PC-3 (cell line): ENCODE data around the gene KDSR.

ENCODE experiments used
- EZH2 ChIP-seq: fragments of 300-600 bp; sonication (generic); IDR thresholded peaks from one replicate; pipeline ENCODE4 v1.6.1; 2017; ENCODE audit warnings: antibody characterized with exemption, mild to moderate bottlenecking, low read length; ENCODE audit not compliant: unreplicated experiment
- TF ChIP-seq, protein P1 (sequence below): fragments of 300-600 bp; sonication (generic); conservative IDR thresholded peaks from 2 replicates; pipeline ENCODE4 v1.5.1; 2017; ENCODE audit warnings: antibody characterized with exemption, low read depth, mild to moderate bottlenecking, low read length

GRCh38 chr18:63405986-63406385 lies 39.0 kb upstream of the KDSR start:
- no peak for TF ChIP-seq EZH2
- TF ChIP-seq, protein P1, sequence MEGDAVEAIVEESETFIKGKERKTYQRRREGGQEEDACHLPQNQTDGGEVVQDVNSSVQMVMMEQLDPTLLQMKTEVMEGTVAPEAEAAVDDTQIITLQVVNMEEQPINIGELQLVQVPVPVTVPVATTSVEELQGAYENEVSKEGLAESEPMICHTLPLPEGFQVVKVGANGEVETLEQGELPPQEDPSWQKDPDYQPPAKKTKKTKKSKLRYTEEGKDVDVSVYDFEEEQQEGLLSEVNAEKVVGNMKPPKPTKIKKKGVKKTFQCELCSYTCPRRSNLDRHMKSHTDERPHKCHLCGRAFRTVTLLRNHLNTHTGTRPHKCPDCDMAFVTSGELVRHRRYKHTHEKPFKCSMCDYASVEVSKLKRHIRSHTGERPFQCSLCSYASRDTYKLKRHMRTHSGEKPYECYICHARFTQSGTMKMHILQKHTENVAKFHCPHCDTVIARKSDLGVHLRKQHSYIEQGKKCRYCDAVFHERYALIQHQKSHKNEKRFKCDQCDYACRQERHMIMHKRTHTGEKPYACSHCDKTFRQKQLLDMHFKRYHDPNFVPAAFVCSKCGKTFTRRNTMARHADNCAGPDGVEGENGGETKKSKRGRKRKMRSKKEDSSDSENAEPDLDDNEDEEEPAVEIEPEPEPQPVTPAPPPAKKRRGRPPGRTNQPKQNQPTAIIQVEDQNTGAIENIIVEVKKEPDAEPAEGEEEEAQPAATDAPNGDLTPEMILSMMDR = no peak
